Panc1 (cell line): Measurements from ENCODE around the gene ATP2A3.

Source experiments
- CTCF ChIP-seq: fragments of 450-650 bp; IDR thresholded peaks from 2 replicates; pipeline ENCODE4 v1.5.1; 2017; ENCODE audit warnings: mild to moderate bottlenecking
- POLR2AphosphoS5 ChIP-seq: IDR thresholded peaks from 2 replicates; pipeline ENCODE4 v1.6.1; 2012; ENCODE audit warnings: mild to moderate bottlenecking, low read depth, low read length, moderate library complexity
- REST ChIP-seq, 2 experiments: IDR thresholded peaks; 2 replicates each; pipeline ENCODE4 v1.6.1; 2011 to 2012; ENCODE audit warnings: low read depth in 2 of 2, control low read depth in 1 of 2, low read length in 1 of 2, mild to moderate bottlenecking in 1 of 2, moderate library complexity in 1 of 2; ENCODE audit not compliant: insufficient read depth in 1 of 2

- TF ChIP-seq CTCF (no peak), REST (IDR thresholded peaks at IDR 0.05; ENCODE audit: insufficient read depth in 1 of 2, low read depth in 2 of 2, low read length in 1 of 2) (no peak), POLR2AphosphoS5 (no peak)
Measured at GRCh38 chr17:3921502-3922319, 42.5 kb downstream of the ATP2A3 start.
